Neural cell (in vitro differentiated cells): ENCODE results near the gene NKD1. TPM values are rescaled to one million over a fixed set of nuclear protein-coding genes. Genes with fewer than 3 reads are reported as not detected.

Experiments used
- H2AFZ ChIP-seq: fragments of 200-600, 300-800 bp; sonication (generic), shearing (Covaris generic); 2 replicates; pipeline ENCODE4 v1.6.0; 2014; ENCODE audit warnings: low read depth, mild to moderate bottlenecking, antibody characterized with exemption, low read length, moderate library complexity
- H3F3A ChIP-seq: fragments of 200-600 bp; shearing (Covaris generic); 2 replicates; pipeline ENCODE4 v1.6.1; 2016; ENCODE audit warnings: mild to moderate bottlenecking, moderate library complexity, mixed read lengths, antibody characterized with exemption, low read length; ENCODE audit not compliant: insufficient read depth, poor library complexity, severe bottlenecking
- H3K27ac ChIP-seq: fragments of 200-600, 300-800 bp; sonication (generic), shearing (Covaris generic); 2 replicates; pipeline ENCODE4 v1.5.1; 2014; ENCODE audit warnings: mild to moderate bottlenecking, low read length, moderate library complexity
- H3K27me3 ChIP-seq: fragments of 300-800, 200-600 bp; sonication (generic), shearing (Covaris generic); 2 replicates; pipeline ENCODE4 v1.6.0; 2014; ENCODE audit warnings: mild to moderate bottlenecking, low read depth, low read length, moderate library complexity; ENCODE audit not compliant: insufficient read depth
- H3K36me3 ChIP-seq: fragments of 300-800, 200-600 bp; sonication (generic), shearing (Covaris generic); 2 replicates; pipeline ENCODE4 v1.5.1; 2014; ENCODE audit warnings: mild to moderate bottlenecking, antibody characterized with exemption, low read length, moderate library complexity; ENCODE audit not compliant: insufficient read depth
- H3K4me2 ChIP-seq: fragments of 300-800, 200-600 bp; sonication (generic), shearing (Covaris generic); 2 replicates; pipeline ENCODE4 v1.6.0; 2014; ENCODE audit warnings: mild to moderate bottlenecking, low read length
- H3K4me3 ChIP-seq: fragments of 300-800, 200-600 bp; sonication (generic), shearing (Covaris generic); 2 replicates; pipeline ENCODE4 v1.5.1; 2014; ENCODE audit warnings: mild to moderate bottlenecking, low read length, moderate library complexity
- H3K79me2 ChIP-seq: fragments of 200-600 bp; shearing (Covaris generic); replicated peaks from 2 replicates; pipeline ENCODE4 v1.6.0; 2014; ENCODE audit warnings: mild to moderate bottlenecking, low read length, moderate library complexity; ENCODE audit not compliant: insufficient read depth
- H3K9ac ChIP-seq: fragments of 300-800, 200-600 bp; sonication (generic), shearing (Covaris generic); 2 replicates; pipeline ENCODE4 v1.6.1; 2016; ENCODE audit warnings: mild to moderate bottlenecking, low read length, mixed read lengths
- H3K9me2 ChIP-seq: fragments of 200-600 bp; shearing (Covaris generic); 2 replicates; pipeline ENCODE4 v1.6.1; 2016; ENCODE audit warnings: mild to moderate bottlenecking, low read length, mixed read lengths; ENCODE audit not compliant: insufficient read depth
- H3K9me3 ChIP-seq: fragments of 200-600, 300-800 bp; sonication (generic), shearing (Covaris generic); 2 replicates; pipeline ENCODE4 v1.6.1; 2016; ENCODE audit warnings: mild to moderate bottlenecking, mixed run types, low read length, moderate library complexity, mixed read lengths
- H4K20me1 ChIP-seq: fragments of 200-600 bp; shearing (Covaris generic); 2 replicates; pipeline ENCODE4 v1.6.1; 2016; ENCODE audit warnings: mild to moderate bottlenecking, mixed run types; ENCODE audit not compliant: insufficient read depth
- CTCF ChIP-seq: fragments of 450-650 bp; IDR thresholded peaks from 2 replicates; pipeline ENCODE4 v1.5.1; 2014; ENCODE audit warnings: antibody characterized with exemption, mild to moderate bottlenecking, moderate library complexity; ENCODE audit not compliant: poor library complexity, severe bottlenecking
- EP300 ChIP-seq: fragments of 450-650 bp; conservative IDR thresholded peaks from 2 replicates; pipeline ENCODE4 v1.6.1; 2014; ENCODE audit warnings: antibody characterized with exemption, mild to moderate bottlenecking, moderate library complexity; ENCODE audit not compliant: poor library complexity, severe bottlenecking
- EZH2 ChIP-seq: fragments of 200-600, 300-800 bp; shearing (Covaris generic), sonication (generic); IDR thresholded peaks from 2 replicates; pipeline ENCODE4 v1.6.1; 2014; ENCODE audit warnings: antibody characterized with exemption, low read length, borderline replicate concordance, mild to moderate bottlenecking; ENCODE audit not compliant: insufficient read depth, poor library complexity, severe bottlenecking
- MXI1 ChIP-seq: fragments of 450-650 bp; conservative IDR thresholded peaks from 2 replicates; pipeline ENCODE4 v1.6.1; 2014; ENCODE audit warnings: antibody characterized with exemption, mild to moderate bottlenecking; ENCODE audit not compliant: poor library complexity, severe bottlenecking
- POLR2AphosphoS5 ChIP-seq: IDR thresholded peaks from 2 replicates; pipeline ENCODE4 v1.6.1; 2012
- RAD21 ChIP-seq: fragments of 450-650 bp; conservative IDR thresholded peaks from 2 replicates; pipeline ENCODE4 v1.6.1; 2014; ENCODE audit warnings: antibody characterized with exemption, mild to moderate bottlenecking, moderate library complexity
- REST ChIP-seq: IDR thresholded peaks from 2 replicates; pipeline ENCODE4 v1.6.1; 2012; ENCODE audit warnings: borderline replicate concordance
- SMC3 ChIP-seq: fragments of 450-650 bp; conservative IDR thresholded peaks from 2 replicates; pipeline ENCODE4 v1.6.1; 2014; ENCODE audit warnings: antibody characterized with exemption, mild to moderate bottlenecking, moderate library complexity; ENCODE audit not compliant: poor library complexity
- TAF1 ChIP-seq: IDR thresholded peaks from 2 replicates; pipeline ENCODE4 v1.6.1; 2012; ENCODE audit warnings: low read depth
- polyA plus RNA-seq: library from polyadenylated mRNA; depleted of rRNA; stranded (reverse); fragments of >200 nt; gene quantifications from 2 replicates; pipeline ENCODE4 v1.2.3, GENCODE V29; 2014

Gene NKD1
- polyA plus RNA-seq, 1 donor from 2014 or later = 1.1 TPM

- Histone ChIP-seq H3K27me3 (no peaks in the 10 kb centered on the region), H2AFZ (no peak overlapping the region), H3K4me3 (no peak overlapping the region), H3K9me2 (no peaks in the 10 kb centered on the region), H4K20me1 (no peaks in the 10 kb centered on the region), H3K79me2 (no peaks in the 10 kb centered on the region), H3K9me3 (peaks cover 3% of the 10 kb centered on the region), H3K36me3 (no peaks in the 10 kb centered on the region), H3K9ac (no peak overlapping the region), H3F3A (no peaks in the 10 kb centered on the region), H3K4me2 (no peak overlapping the region), H3K27ac (no peak overlapping the region)
- TF ChIP-seq EZH2 (no peak), POLR2AphosphoS5 (no peak), REST (no peak), RAD21 (no peak), TAF1 (no peak), MXI1 (no peak), EP300 (no peak), SMC3 (no peak), CTCF (no peak)
These were observed 119.5 kb downstream of the NKD1 start for GRCh38 chr16:50667497-50668367.

GRCh38 chr16:50668368-50669008 is 120.3 kb downstream of the NKD1 start:
- H4K20me1 ChIP-seq = no peaks in the 10 kb centered on the region
- H3K9me2 ChIP-seq = no peaks in the 10 kb centered on the region
- no peaks in the 10 kb centered on the region for H3K27me3 ChIP-seq
- no peaks in the 10 kb centered on the region for H3F3A ChIP-seq
- no peak overlapping the region for H3K4me2 ChIP-seq
- no peak overlapping the region for H2AFZ ChIP-seq
- no peak overlapping the region for H3K9ac ChIP-seq
- peaks cover 3% of the 10 kb centered on the region for H3K9me3 ChIP-seq
- H3K4me3 ChIP-seq = no peak overlapping the region
- no peak overlapping the region for H3K27ac ChIP-seq
- H3K36me3 ChIP-seq = no peaks in the 10 kb centered on the region
- H3K79me2 ChIP-seq = no peaks in the 10 kb centered on the region
- TF ChIP-seq POLR2AphosphoS5 (no peak), TAF1 (no peak), MXI1 (no peak), EZH2 (no peak), CTCF (no peak), SMC3 (no peak), RAD21 (no peak), REST (no peak), EP300 (no peak)
